Stimulated activated CD8-positive, alpha-beta memory T cell treated with anti-CD3 and anti-CD28 coated beads, Interleukin-4, amount 100 ng/mL, for 1 hour (primary cell): ENCODE results near the gene FUT2.

Experiments used
- DNase-seq, 2 donors: peaks; one replicate each; pipeline ENCODE4 v3.0.0-alpha.2; 2020; ENCODE audit warnings: low read depth in 2 of 2, low spot score in 1 of 2

FUT2 gene

GRCh38 chr19:48724796-48725753 is 29.3 kb downstream of the FUT2 start:
- DNase-seq: no peak

- DNase-seq: no peak
Observed at GRCh38 chr19:48726556-48726955, 30.8 kb downstream of the FUT2 start.

- DNase-seq: no peak
Observed at GRCh38 chr19:48728911-48729664, 33.3 kb downstream of the FUT2 start.

- DNase-seq: no peak
Observed at GRCh38 chr19:48731452-48731851, 35.7 kb downstream of the FUT2 start.

GRCh38 chr19:48734625-48735024 is 38.9 kb downstream of the FUT2 start:
- DNase-seq: no peak

GRCh38 chr19:48735031-48735615 is 39.4 kb downstream of the FUT2 start:
- DNase-seq: no peak

GRCh38 chr19:48737360-48737998 is 41.7 kb downstream of the FUT2 start:
- no peak for DNase-seq

- DNase-seq: peak; percentile 86 to 87
Observed at GRCh38 chr19:48738557-48739403, 43.0 kb downstream of the FUT2 start.

GRCh38 chr19:48739404-48740163 is 43.8 kb downstream of the FUT2 start:
- no peak for DNase-seq

- DNase-seq: no peak
Observed at GRCh38 chr19:48740164-48740972, 44.6 kb downstream of the FUT2 start, which contains the start of gene RASIP1. Gene RASIP1, minus strand, starts transcription at chr19:48740610. Its CDS starts 328 bp downstream, at chr19:48740282.

- DNase-seq: no peak
Observed at GRCh38 chr19:48741129-48741999, 45.6 kb downstream of the FUT2 start.

- no peak for DNase-seq
Observed at GRCh38 chr19:48742096-48742495, 46.3 kb downstream of the FUT2 start.

- no peak for DNase-seq
Observed at GRCh38 chr19:48745208-48745995, 49.6 kb downstream of the FUT2 start.

GRCh38 chr19:48746110-48746509 is 50.3 kb downstream of the FUT2 start:
- DNase-seq: no peak

GRCh38 chr19:48746738-48747575 is 51.2 kb downstream of the FUT2 start, which contains the start of gene IZUMO1:
Gene IZUMO1, minus strand, starts transcription at chr19:48746909. Its CDS starts 1,050 bp downstream, at chr19:48745859.
- no peak for DNase-seq
